HG03103 (cell line): ENCODE data around the gene NCAM1.
"Not testable (repeated sequence)": the region's sequence is repeated elsewhere in the genome, so short reads cannot be mapped to it uniquely, and the experiment has no call there.

Experiments used
- ATAC-seq: cut with Tn5 transposase; IDR thresholded peaks from one replicate; pipeline ENCODE4 v1.9.1; 2021; ENCODE audit warnings: low read depth; ENCODE audit not compliant: unreplicated experiment

The NCAM1 gene

DNA sequence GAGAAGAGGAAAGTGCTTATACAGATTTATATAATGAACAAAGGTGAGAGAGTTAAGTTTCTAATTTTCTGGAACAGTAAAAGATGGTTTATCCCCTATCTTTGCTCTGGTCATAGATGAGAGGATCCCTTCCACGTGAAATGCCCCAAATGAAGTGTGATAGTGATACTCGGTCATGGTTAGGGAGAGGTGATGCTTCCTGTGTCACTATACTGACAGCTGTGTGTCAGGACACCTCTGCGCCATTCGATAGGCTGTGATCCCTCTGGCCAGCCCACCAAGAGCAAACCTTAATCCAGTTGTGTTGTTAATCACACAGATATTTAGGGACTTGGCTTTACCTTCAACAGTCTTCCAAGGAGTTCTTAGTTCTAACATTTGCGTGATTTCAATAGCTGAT lies 57.7 kb downstream of the NCAM1 start:
- no peak for ATAC-seq

GRCh38 chr11:113019711-113020110 lies 58.5 kb downstream of the NCAM1 start:
- ATAC-seq: no peak

GRCh38 chr11:113021111-113021510 lies 59.9 kb downstream of the NCAM1 start:
- ATAC-seq: no peak

- ATAC-seq: no peak
Measured at GRCh38 chr11:113022262-113022661, 61.0 kb downstream of the NCAM1 start.

GRCh38 chr11:113023228-113023627 lies 62.0 kb downstream of the NCAM1 start:
- ATAC-seq: no peak

DNA sequence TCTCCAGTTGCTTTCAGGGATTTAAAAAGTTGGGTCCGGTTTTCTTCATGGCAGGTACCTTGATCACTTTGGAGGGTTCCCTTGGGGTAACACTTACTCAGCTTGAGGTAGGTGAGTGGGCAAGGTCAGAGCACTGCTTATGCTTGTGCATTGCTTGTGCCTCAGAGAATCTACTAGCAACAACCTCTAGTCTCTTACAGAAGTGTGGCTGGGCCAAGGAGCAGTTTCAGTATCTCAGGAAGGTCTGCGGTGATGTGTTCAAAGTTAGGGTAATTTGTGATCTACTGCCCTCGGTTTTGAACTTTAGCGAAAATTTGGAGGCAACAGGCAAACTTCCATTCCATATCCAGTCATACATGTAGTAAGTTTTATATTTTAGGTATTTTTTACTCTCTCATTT lies 62.8 kb downstream of the NCAM1 start:
- no peak for ATAC-seq

DNA sequence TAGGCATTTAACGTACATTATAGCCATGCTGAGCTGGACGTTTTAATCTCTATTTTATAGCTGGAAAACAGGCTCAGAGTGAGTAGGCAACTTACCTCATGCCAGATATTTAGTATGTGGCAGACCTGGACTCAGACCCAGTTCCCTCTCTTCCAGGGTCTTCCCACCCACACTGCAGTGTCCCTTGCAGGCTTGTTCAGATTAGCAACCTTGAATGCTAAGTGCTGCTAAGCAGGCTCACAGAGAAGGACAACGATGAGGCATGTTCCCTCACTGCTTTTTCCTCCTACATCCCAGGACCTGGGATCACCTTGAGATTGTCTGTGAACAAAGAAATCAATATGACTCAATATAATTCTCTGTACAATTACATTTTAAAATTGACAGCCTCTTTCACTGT lies 65.6 kb downstream of the NCAM1 start:
- no peak for ATAC-seq

DNA sequence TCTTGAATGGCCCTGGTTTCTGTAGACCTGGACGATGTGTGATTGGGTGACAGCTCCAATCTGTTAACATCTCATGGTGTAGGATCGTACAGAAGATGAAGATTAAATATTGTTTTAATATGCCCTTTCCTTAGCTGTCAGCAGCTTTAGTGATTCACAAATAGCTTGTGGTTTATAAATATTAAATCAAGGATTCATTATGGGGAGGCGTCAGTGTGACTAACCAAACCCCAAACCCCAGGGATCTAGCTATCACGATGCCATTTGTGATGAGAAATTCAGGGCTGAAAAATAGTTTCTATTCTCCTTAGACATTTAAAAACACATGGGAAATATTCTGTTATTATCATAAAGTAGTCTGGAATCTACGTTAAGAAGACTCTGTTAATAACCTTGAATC lies 73.4 kb downstream of the NCAM1 start:
- ATAC-seq: no peak

DNA sequence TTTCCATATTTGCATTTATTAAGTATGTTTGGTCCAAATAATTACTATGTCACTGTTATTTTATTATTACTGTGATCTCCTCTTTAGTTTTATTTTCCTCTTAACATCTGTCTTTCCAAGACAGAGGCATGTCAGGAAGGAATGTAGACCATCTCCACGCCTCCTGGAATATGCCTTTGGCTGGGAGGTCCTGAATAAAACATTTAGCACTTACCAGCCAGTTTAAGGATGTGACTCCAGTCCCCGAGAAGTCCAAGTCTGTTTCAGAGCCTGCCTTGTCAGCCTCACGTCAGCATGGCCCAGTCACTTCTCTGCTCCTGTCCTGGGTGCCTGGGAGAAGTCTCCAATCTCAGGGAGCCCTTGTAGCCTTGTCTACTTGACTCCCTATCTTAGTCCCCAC lies 74.5 kb downstream of the NCAM1 start:
- ATAC-seq: no peak

- no peak for ATAC-seq
Measured at GRCh38 chr11:113043698-113044097, 82.5 kb downstream of the NCAM1 start.

DNA sequence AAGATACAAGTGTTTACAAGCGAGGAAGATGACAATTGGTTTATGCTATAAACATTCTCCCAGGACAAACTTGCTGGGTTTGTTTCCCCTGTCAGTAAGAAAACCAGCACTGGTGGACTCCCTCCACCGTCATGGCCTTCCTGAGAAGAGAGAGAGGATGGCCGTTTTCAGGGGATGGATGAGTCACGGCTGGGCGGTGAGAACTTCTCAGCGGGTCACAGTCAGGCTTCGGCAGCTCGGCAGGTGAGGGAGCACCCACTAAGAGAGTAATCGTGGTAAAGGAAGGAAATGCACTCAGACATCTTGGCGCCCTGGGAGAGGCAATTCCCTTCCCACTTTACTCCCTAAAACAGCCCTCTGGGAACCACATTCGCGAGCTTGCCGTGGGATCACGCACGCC lies 83.9 kb downstream of the NCAM1 start:
- ATAC-seq: no peak

DNA sequence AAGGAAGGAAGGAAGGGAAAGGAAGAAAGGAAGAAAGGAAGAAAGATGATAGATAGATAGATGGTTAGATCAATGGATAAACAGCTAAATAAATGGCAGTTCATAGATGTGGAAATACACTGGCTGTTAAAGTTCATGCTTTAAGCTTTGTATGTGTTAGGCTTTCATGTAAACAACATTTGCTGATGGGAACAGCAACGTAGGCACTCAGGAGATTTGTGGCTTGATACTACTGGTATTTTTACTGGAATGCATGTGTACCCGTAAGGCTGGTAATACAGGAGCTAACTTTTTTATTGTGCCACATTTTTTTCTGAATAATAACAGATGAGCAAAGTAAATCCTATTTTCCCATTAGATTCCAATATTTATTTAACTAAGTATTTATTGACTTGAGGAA lies 85.6 kb downstream of the NCAM1 start:
- no peak for ATAC-seq

GRCh38 chr11:113048820-113049768 lies 87.9 kb downstream of the NCAM1 start:
- ATAC-seq: no peak

DNA sequence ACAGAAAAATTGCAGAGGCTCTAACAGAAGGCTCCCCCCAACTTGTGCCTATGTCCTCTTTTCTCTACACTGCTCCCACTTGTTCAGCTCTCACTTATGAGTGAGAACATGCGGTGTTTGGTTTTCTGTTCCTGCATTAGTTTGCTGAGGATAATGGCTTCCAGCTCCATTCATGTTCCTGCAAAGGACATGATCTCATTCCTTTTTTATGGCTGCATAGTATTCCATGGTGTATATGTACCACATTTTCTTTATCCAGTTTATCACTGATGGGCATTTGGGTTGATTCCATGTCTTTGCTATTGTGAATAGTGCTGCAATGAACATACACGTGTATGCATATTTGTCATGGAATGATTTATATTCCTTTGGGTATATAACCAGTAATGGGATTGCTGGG lies 91.8 kb downstream of the NCAM1 start:
- not testable (repeated sequence) for ATAC-seq

- no peak for ATAC-seq
Measured at GRCh38 chr11:113057038-113057437, 95.8 kb downstream of the NCAM1 start.

- ATAC-seq: no peak
Measured at GRCh38 chr11:113059548-113059947, 98.3 kb downstream of the NCAM1 start.

DNA sequence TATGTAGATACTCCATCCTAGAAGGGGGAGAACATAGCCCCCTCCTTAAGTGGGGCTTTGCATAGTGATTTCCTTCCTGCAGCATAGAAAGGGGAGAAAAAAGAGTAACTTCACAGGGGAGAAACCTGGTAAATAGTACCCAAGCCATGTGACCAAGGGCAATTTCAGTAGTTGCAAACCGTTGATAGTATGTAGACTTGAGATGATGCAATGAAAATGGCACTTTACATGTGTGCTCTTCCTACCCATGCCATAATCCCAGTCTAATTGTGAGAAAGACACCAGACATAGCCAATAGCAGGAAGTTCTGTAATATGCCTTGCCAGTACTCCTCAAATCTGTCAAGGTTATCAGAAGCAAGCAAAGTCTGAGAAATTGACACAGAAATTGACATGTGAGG lies 104.1 kb downstream of the NCAM1 start:
- no peak for ATAC-seq

- ATAC-seq: no peak
Measured at GRCh38 chr11:113072237-113072858, 111.1 kb downstream of the NCAM1 start.

DNA sequence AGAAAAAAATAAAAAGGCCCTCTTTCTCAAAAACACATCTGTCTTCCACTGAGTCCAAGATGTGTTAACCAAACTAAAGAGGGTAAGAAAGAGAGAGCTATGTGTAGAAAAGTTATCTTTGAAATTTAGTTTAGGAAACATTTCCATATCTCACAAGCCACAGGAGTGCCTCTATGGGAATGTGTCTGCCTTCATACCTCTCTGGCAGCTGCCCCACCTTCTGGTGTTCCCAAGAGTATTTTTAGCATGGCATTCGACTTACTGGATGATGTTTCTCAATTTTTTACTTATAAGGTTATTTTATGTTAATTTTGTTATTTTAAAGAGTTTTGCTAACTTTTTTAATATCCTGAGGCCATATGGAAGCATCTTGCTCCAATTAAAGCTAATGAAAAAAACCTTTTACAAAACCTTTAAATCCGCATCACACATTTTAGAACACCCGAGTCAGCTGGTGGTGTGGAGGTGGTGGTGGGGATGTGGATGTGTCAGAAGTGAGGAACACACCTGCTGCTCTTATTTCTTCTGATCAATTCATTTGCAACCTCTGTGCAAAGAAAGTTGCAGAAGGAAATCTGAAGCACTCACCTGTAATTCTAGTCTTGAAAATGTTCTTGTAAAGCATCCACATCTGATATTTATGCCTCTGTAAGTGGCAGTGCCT lies 112.2 kb downstream of the NCAM1 start:
- no peak for ATAC-seq

GRCh38 chr11:113075586-113076095 lies 114.4 kb downstream of the NCAM1 start:
- no peak for ATAC-seq

DNA sequence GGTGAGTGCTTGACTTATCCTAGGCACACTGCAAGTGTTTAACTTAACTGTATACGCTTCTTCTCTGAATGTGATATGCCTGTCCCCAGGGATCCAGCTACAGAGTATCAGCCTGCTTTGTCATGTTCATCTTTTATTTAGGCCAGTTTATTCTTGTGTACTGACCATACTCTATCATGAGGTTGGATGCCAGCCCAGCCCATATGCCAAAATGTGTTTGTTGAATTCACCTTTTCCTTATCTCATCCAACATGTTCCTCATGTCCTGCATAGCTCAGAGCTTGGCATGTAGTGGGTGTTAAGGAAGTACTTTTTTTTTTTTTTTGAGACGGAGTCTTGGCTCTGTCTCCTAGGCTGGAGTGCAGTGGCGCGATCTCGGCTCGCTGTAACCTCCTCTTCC lies 116.2 kb downstream of the NCAM1 start:
- no peak for ATAC-seq
